ENCODE results near the gene PLPPR5. TPM values are rescaled to one million over a fixed set of nuclear protein-coding genes. Genes with fewer than 3 reads are reported as not detected.

The PLPPR5 gene
- total RNA-seq, 1 experiment from 2014 or later = not detected

- BruUV-seq (replicated peaks) = no TSS peak
- H3K4me1 ChIP-seq (ENCODE audit: insufficient read depth, low read length, poor library complexity, severe bottlenecking) = no peaks in the 10 kb centered on the region
- no peaks in the 10 kb centered on the region for H3K36me3 ChIP-seq (ENCODE audit: insufficient read depth, low read length, poor library complexity, severe bottlenecking)
- no peak for TF ChIP-seq EZH2 (IDR thresholded peaks at IDR 0.05; ENCODE audit: borderline replicate concordance, low read depth, low read length, poor library complexity, severe bottlenecking)
- no peak for TF ChIP-seq CTCF (conservative IDR thresholded peaks at IDR 0.05; ENCODE audit: low read depth, low read length)
- H3K27ac ChIP-seq (ENCODE audit: low read depth, low read length, poor library complexity, severe bottlenecking) = no peak overlapping the region
- ChIA-PET POLR2A (ENCODE audit: low non-redundant PET) (no interaction called here), CTCF (no interaction called here)
- DNase-seq (ENCODE audit: low spot score) = no peak
- no peaks in the 10 kb centered on the region for H3K27me3 ChIP-seq (replicated peaks; ENCODE audit: insufficient read depth, low read depth, low read length, poor library complexity)
- no peaks in the 10 kb centered on the region for H3K9me3 ChIP-seq (ENCODE audit: low read depth, low read length, poor library complexity, severe bottlenecking)
- H3K4me3 ChIP-seq (ENCODE audit: low read depth, low read length, poor library complexity, severe bottlenecking) = no peak overlapping the region
- intact Hi-C loops (cut with micrococcal nuclease; ENCODE audit: unreplicated experiment) = no loop called here
These were observed 13.7 kb upstream of the PLPPR5 start for GRCh38 chr1:99018313-99018712.

GRCh38 chr1:99017655-99018054 lies 13.0 kb upstream of the PLPPR5 start:
- Histone ChIP-seq H3K36me3 (ENCODE audit: insufficient read depth, low read length, poor library complexity, severe bottlenecking) (no peaks in the 10 kb centered on the region), H3K9me3 (ENCODE audit: low read depth, low read length, poor library complexity, severe bottlenecking) (no peaks in the 10 kb centered on the region), H3K4me3 (ENCODE audit: low read depth, low read length, poor library complexity, severe bottlenecking) (no peak overlapping the region), H3K27me3 (replicated peaks; ENCODE audit: insufficient read depth, low read depth, low read length, poor library complexity) (no peaks in the 10 kb centered on the region), H3K4me1 (ENCODE audit: insufficient read depth, low read length, poor library complexity, severe bottlenecking) (no peaks in the 10 kb centered on the region), H3K27ac (ENCODE audit: low read depth, low read length, poor library complexity, severe bottlenecking) (no peak overlapping the region)
- intact Hi-C loops (cut with micrococcal nuclease; ENCODE audit: unreplicated experiment) = no loop called here
- DNase-seq (ENCODE audit: low spot score) = no peak
- no TSS peak for BruUV-seq (replicated peaks)
- POLR2A ChIA-PET (ENCODE audit: low non-redundant PET) = no interaction called here
- TF ChIP-seq EZH2 (IDR thresholded peaks at IDR 0.05; ENCODE audit: borderline replicate concordance, low read depth, low read length, poor library complexity, severe bottlenecking) (no peak), CTCF (conservative IDR thresholded peaks at IDR 0.05; ENCODE audit: low read depth, low read length) (no peak)
- CTCF ChIA-PET = no interaction called here

GRCh38 chr1:99010679-99011078 lies 6.0 kb upstream of the PLPPR5 start:
- ChIA-PET CTCF (no interaction called here), POLR2A (ENCODE audit: low non-redundant PET) (no interaction called here)
- Histone ChIP-seq H3K27ac (ENCODE audit: low read depth, low read length, poor library complexity, severe bottlenecking) (no peak overlapping the region), H3K36me3 (ENCODE audit: insufficient read depth, low read length, poor library complexity, severe bottlenecking) (no peaks in the 10 kb centered on the region), H3K27me3 (replicated peaks; ENCODE audit: insufficient read depth, low read depth, low read length, poor library complexity) (peaks cover 45% of the 10 kb centered on the region), H3K4me3 (ENCODE audit: low read depth, low read length, poor library complexity, severe bottlenecking) (no peak overlapping the region), H3K4me1 (ENCODE audit: insufficient read depth, low read length, poor library complexity, severe bottlenecking) (no peaks in the 10 kb centered on the region), H3K9me3 (ENCODE audit: low read depth, low read length, poor library complexity, severe bottlenecking) (no peaks in the 10 kb centered on the region)
- TF ChIP-seq EZH2 (IDR thresholded peaks at IDR 0.05; ENCODE audit: borderline replicate concordance, low read depth, low read length, poor library complexity, severe bottlenecking) = no peak
- TF ChIP-seq CTCF (conservative IDR thresholded peaks at IDR 0.05; ENCODE audit: low read depth, low read length) = no peak
- intact Hi-C loops (cut with micrococcal nuclease; ENCODE audit: unreplicated experiment) = no loop called here
- no TSS peak for BruUV-seq (replicated peaks)
- DNase-seq (ENCODE audit: low spot score) = no peak

All from A673 (cell line).